ENCODE results near the gene GBP5. TPM values are rescaled to one million over a fixed set of nuclear protein-coding genes. Genes with fewer than 3 reads are reported as not detected.
A peak's percentile ranks its signal among the peaks of the same experiment; 100 is the strongest.

GBP5 gene
- total and polyA plus RNA-seq, 7 experiments from 2014 or later, result 30.0 to 784 (median 42.1) TPM

GRCh38 chr1:89279011-89279466 lies 6.4 kb upstream of the GBP5 start:
- Histone ChIP-seq H3K9me3 (ENCODE audit: control insufficient read depth in 2 of 3, low read length in 3 of 3) (no peaks in the 10 kb centered on the region), H3K4me3 (ENCODE audit: low read length) (peak overlapping the region; percentile 41), H3K27me3 (ENCODE audit: control insufficient read depth in 2 of 2, insufficient read depth in 2 of 2, low read length in 2 of 2) (no peaks in the 10 kb centered on the region), H3K36me3 (ENCODE audit: control insufficient read depth in 2 of 3, insufficient read depth in 3 of 3, low read length in 3 of 3) (no peaks in the 10 kb centered on the region), H3K27ac (ENCODE audit: low read depth, low read length) (peak overlapping the region; percentile 69), H3K4me1 (ENCODE audit: control insufficient read depth in 2 of 2, insufficient read depth in 2 of 2, low read length in 2 of 2) (peaks cover 63 to 79% of the 10 kb centered on the region in 2 donors)
- peaks cover 0 to 12% (median 0%) of the 10 kb centered on the region in 11 donors for H3K9me3 Mint-ChIP-seq
- H3K4me3 Mint-ChIP-seq, result peak overlapping the region; percentile 54 to 86 (median 74)
- intact Hi-C loops (cut with micrococcal nuclease), result loop anchor here (1.0 to 10.0 kb wide), 9 partner anchors 8 to 594 kb away; partner anchors contain the start of genes GBP3 (in 1 of the 2), GTF2B (in 1 of the 2), LRRC8B (in 1 of the 2) and PKN2 (in 1 of the 2)
- peak; percentile 75 for ATAC-seq
- no peaks in the 10 kb centered on the region for H3K27me3 Mint-ChIP-seq
- ChIA-PET CTCF (interaction anchor here (1.0 to 5.0 kb wide), 2 partner anchors 78 to 280 kb away, joined by 4 to 38 read pairs; no protein-coding TSS in a partner anchor), POLR2A (interaction anchor here (0.6 to 3.4 kb wide), 7 partner anchors 7 to 153 kb away, joined by 3 to 18 read pairs (median 5); partner anchors contain the start of genes GBP2 and GBP4)
- H3K4me1 Mint-ChIP-seq, result peaks cover 47 to 92% (median 83%) of the 10 kb centered on the region in 7 donors
- peak overlapping the region; percentile 94 to 98 (median 96) for H3K27ac Mint-ChIP-seq
- peaks cover 0 to 55% (median 0%) of the 10 kb centered on the region in 5 donors for H3K36me3 Mint-ChIP-seq
- peak in 7 of 9 donors; percentile 44 to 73 (median 61) for DNase-seq

- Histone ChIP-seq H3K27ac (ENCODE audit: low read depth, low read length) (peak overlapping the region; percentile 69), H3K27me3 (ENCODE audit: control insufficient read depth in 2 of 2, insufficient read depth in 2 of 2, low read length in 2 of 2) (no peaks in the 10 kb centered on the region), H3K4me1 (ENCODE audit: control insufficient read depth in 2 of 2, insufficient read depth in 2 of 2, low read length in 2 of 2) (peaks cover 62 to 74% of the 10 kb centered on the region in 2 donors), H3K36me3 (ENCODE audit: control insufficient read depth in 2 of 3, insufficient read depth in 3 of 3, low read length in 3 of 3) (no peaks in the 10 kb centered on the region), H3K4me3 (ENCODE audit: low read length) (peak overlapping the region; percentile 41), H3K9me3 (ENCODE audit: control insufficient read depth in 2 of 3, low read length in 3 of 3) (no peaks in the 10 kb centered on the region)
- DNase-seq (peak in 7 of 9 donors; percentile 43 to 78 (median 66)), ATAC-seq (peak; percentile 63)
- CTCF ChIA-PET, result interaction anchor here (0.6 to 5.7 kb wide), 7 partner anchors 9 to 279 kb away, joined by 3 to 38 read pairs (median 6); no protein-coding TSS in a partner anchor
- Mint-ChIP-seq H3K27ac (peak overlapping the region; percentile 94 to 98 (median 96)), H3K27me3 (no peaks in the 10 kb centered on the region), H3K9me3 (peaks cover 0 to 12% (median 1%) of the 10 kb centered on the region in 11 donors), H3K36me3 (peaks cover 0 to 51% (median 0%) of the 10 kb centered on the region in 5 donors), H3K4me1 (peaks cover 45 to 91% (median 79%) of the 10 kb centered on the region in 7 donors), H3K4me3 (peak overlapping the region in 9 of 10 donors; percentile 19 to 86 (median 74))
- intact Hi-C loops (cut with micrococcal nuclease), result loop anchor here (2.0 to 10.0 kb wide), 9 partner anchors 33 to 593 kb away; partner anchors contain the start of genes GBP3 (in 1 of the 2), GTF2B (in 1 of the 2), LRRC8B (in 1 of the 2) and PKN2 (in 1 of the 2)
- POLR2A ChIA-PET, result interaction anchor here (0.9 to 3.8 kb wide), 7 partner anchors 8 to 287 kb away, joined by 3 to 18 read pairs (median 7); partner anchors contain the start of genes GBP2 and GBP4
Observed at GRCh38 chr1:89277725-89278124, 5.1 kb upstream of the GBP5 start.

- Mint-ChIP-seq H3K27ac (peak overlapping the region in 8 of 9 donors; percentile 68 to 98 (median 94)), H3K27me3 (no peaks in the 10 kb centered on the region), H3K9me3 (peaks cover 0 to 10% (median 1%) of the 10 kb centered on the region in 11 donors), H3K36me3 (peaks cover 0 to 53% (median 0%) of the 10 kb centered on the region in 5 donors), H3K4me1 (peaks cover 45 to 95% (median 78%) of the 10 kb centered on the region in 7 donors), H3K4me3 (peak overlapping the region in 3 of 10 donors; percentile 24 to 47 (median 25))
- ChIA-PET POLR2A (interaction anchor here (0.6 to 5.3 kb wide), 15 partner anchors 9 to 286 kb away, joined by 3 to 42 read pairs (median 4); partner anchors contain the start of genes GBP1, GBP2 and GBP3), CTCF (interaction anchor here (0.7 to 5.7 kb wide), 14 partner anchors 9 to 292 kb away, joined by 3 to 38 read pairs (median 4); partner anchors contain the start of gene GBP4)
- intact Hi-C loops (cut with micrococcal nuclease), result loop anchor here (1.0 to 10.0 kb wide), 14 partner anchors 78 to 592 kb away; partner anchors contain the start of genes GBP1 (in 1 of the 2), GBP3 (in 1 of the 2), GBP4 (in 1 of the 2) and GTF2B (in 1 of the 2)
- ATAC-seq (no peak), DNase-seq (peak in 1 of 9 donors; percentile 40)
- Histone ChIP-seq H3K4me3 (ENCODE audit: low read length) (no peak overlapping the region), H3K27ac (ENCODE audit: low read depth, low read length) (peak overlapping the region; percentile 63), H3K4me1 (ENCODE audit: control insufficient read depth in 2 of 2, insufficient read depth in 2 of 2, low read length in 2 of 2) (peaks cover 62 to 68% of the 10 kb centered on the region in 2 donors), H3K27me3 (ENCODE audit: control insufficient read depth in 2 of 2, insufficient read depth in 2 of 2, low read length in 2 of 2) (no peaks in the 10 kb centered on the region), H3K36me3 (ENCODE audit: control insufficient read depth in 2 of 3, insufficient read depth in 3 of 3, low read length in 3 of 3) (no peaks in the 10 kb centered on the region), H3K9me3 (ENCODE audit: control insufficient read depth in 2 of 3, low read length in 3 of 3) (no peaks in the 10 kb centered on the region)
Observed at GRCh38 chr1:89276690-89277089, 4.0 kb upstream of the GBP5 start.

DNA sequence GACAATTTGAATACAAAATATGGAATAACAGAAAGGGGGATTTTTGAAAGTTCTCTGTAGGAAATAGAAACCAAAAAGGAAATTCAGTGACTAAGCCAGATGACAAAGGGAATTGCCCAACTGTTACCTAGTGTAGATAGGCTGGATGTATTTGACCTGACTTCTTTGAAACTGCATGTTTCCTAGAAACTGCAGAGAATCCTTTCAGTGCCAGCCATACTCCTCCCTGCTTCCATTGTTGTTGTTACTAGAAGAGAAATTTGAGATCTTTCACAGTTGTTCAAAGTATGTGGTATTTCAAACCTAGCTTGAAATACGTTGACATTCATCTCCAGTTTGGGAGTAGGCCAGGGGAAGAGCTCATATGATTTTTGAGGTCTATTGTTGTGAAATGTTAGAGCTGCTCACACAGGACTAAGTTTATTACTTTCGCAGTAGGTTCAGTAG lies 1.8 kb upstream of the GBP5 start:
- H3K27me3 Mint-ChIP-seq, result no peaks in the 10 kb centered on the region
- ChIA-PET POLR2A (interaction anchor here (0.6 to 5.3 kb wide), 13 partner anchors 12 to 294 kb away, joined by 3 to 42 read pairs (median 4); partner anchors contain the start of genes GBP2 and GBP4), CTCF (interaction anchor here (0.7 to 5.7 kb wide), 9 partner anchors 9 to 283 kb away, joined by 3 to 38 read pairs (median 6); partner anchors contain the start of gene GBP2)
- Histone ChIP-seq H3K9me3 (ENCODE audit: control insufficient read depth in 2 of 3, low read length in 3 of 3) (no peaks in the 10 kb centered on the region), H3K36me3 (ENCODE audit: control insufficient read depth in 2 of 3, insufficient read depth in 3 of 3, low read length in 3 of 3) (no peaks in the 10 kb centered on the region), H3K4me1 (ENCODE audit: control insufficient read depth in 2 of 2, insufficient read depth in 2 of 2, low read length in 2 of 2) (peaks cover 48 to 49% of the 10 kb centered on the region in 2 donors), H3K27ac (ENCODE audit: low read depth, low read length) (peak overlapping the region; percentile 60), H3K4me3 (ENCODE audit: low read length) (peak overlapping the region; percentile 40), H3K27me3 (ENCODE audit: control insufficient read depth in 2 of 2, insufficient read depth in 2 of 2, low read length in 2 of 2) (no peaks in the 10 kb centered on the region)
- intact Hi-C loops (cut with micrococcal nuclease), result loop anchor here (1.0 to 10.0 kb wide), 9 partner anchors 13 to 590 kb away; partner anchors contain the start of genes GBP1 (in 1 of the 2), GBP2 (in 1 of the 2), LRRC8B (in 1 of the 2) and PKN2 (in 1 of the 2)
- peak overlapping the region; percentile 73 to 90 (median 80) for H3K4me3 Mint-ChIP-seq
- peaks cover 0 to 4% (median 0%) of the 10 kb centered on the region in 11 donors for H3K9me3 Mint-ChIP-seq
- H3K4me1 Mint-ChIP-seq, result peaks cover 44 to 92% (median 78%) of the 10 kb centered on the region in 7 donors
- peak; percentile 63 for ATAC-seq
- H3K36me3 Mint-ChIP-seq, result peaks cover 0 to 60% (median 3%) of the 10 kb centered on the region in 5 donors
- peak overlapping the region; percentile 90 to 98 (median 95) for H3K27ac Mint-ChIP-seq
- DNase-seq, result peak in 2 of 9 donors; percentile 21 to 55

DNA sequence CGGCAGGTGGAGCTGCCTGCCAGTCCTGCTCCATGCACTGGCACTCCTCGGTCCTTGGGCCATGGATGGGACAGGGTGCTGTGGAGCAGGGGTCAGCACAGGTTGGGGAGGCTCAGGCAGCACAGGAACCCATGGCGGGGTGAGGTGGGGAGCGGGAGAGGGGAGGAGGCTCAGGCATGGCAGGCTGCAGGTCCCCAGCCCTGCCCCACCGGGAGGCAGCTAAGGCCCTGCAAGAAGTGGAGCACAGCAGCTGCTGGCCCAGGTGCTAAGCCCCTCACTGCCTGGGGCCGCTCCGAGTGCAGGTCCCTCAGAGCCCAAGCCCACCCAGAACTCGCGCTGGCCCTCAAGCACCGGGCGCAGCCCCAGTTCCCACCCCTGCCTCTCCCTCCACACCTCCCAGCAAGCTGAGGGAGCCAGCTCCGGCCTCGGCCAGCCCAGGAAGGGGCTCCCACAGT lies 691 bp upstream of the GBP5 start:
- POLR2A ChIA-PET, result interaction anchor here (1.3 to 5.3 kb wide), 9 partner anchors 13 to 210 kb away, joined by 3 to 42 read pairs (median 6); partner anchors contain the start of genes GBP2 and GBP4

More for the DNA sequence above, 691 bp upstream of the GBP5 start:
- Mint-ChIP-seq H3K27me3 (no peaks in the 10 kb centered on the region), H3K9me3 (peaks cover 0 to 4% (median 0%) of the 10 kb centered on the region in 11 donors), H3K36me3 (peaks cover 5 to 65% (median 11%) of the 10 kb centered on the region in 5 donors), H3K4me1 (peaks cover 46 to 92% (median 80%) of the 10 kb centered on the region in 7 donors), H3K4me3 (peak overlapping the region; percentile 86 to 100 (median 94)), H3K27ac (peak overlapping the region; percentile 88 to 100 (median 96))
- intact Hi-C loops (cut with micrococcal nuclease), result loop anchor here (2.0 to 10.0 kb wide), 6 partner anchors 13 to 589 kb away; partner anchors contain the start of genes LRRC8B (in 1 of the 2) and PKN2 (in 1 of the 2)
- peak overlapping the region; percentile 79 for H3K4me3 ChIP-seq (ENCODE audit: low read length)
- CTCF ChIA-PET, result interaction anchor here (0.6 to 5.7 kb wide), 9 partner anchors 10 to 274 kb away, joined by 3 to 38 read pairs (median 7); partner anchors contain the start of genes GBP1, GBP2 and GBP4
- ATAC-seq (no peak), DNase-seq (peak in 1 of 9 donors; percentile 36)
- no peaks in the 10 kb centered on the region for H3K9me3 ChIP-seq (ENCODE audit: control insufficient read depth in 2 of 3, low read length in 3 of 3)
- H3K27ac ChIP-seq (ENCODE audit: low read depth, low read length), result peak overlapping the region; percentile 62
- H3K27me3 ChIP-seq (ENCODE audit: control insufficient read depth in 2 of 2, insufficient read depth in 2 of 2, low read length in 2 of 2), result no peaks in the 10 kb centered on the region
- H3K36me3 ChIP-seq (ENCODE audit: control insufficient read depth in 2 of 3, insufficient read depth in 3 of 3, low read length in 3 of 3), result peaks cover 0 to 11% (median 6%) of the 10 kb centered on the region in 3 experiments
- H3K4me1 ChIP-seq (ENCODE audit: control insufficient read depth in 2 of 2, insufficient read depth in 2 of 2, low read length in 2 of 2), result peaks cover 41 to 46% of the 10 kb centered on the region in 2 donors
